GM19035 (cell line): Measurements from ENCODE around the gene DCLK2.
"Not testable (repeated sequence)": the region's sequence is repeated elsewhere in the genome, so short reads cannot be mapped to it uniquely, and the experiment has no call there.

Experiments
- ATAC-seq: cut with Tn5 transposase; IDR thresholded peaks from one replicate; pipeline ENCODE4 v1.9.1; 2021; ENCODE audit not compliant: unreplicated experiment

DCLK2 gene

GRCh38 chr4:150197256-150197655, 119.0 kb downstream of the DCLK2 start:
- not testable (repeated sequence) for ATAC-seq

- ATAC-seq, result no peak
Observed at GRCh38 chr4:150199056-150199455, 120.8 kb downstream of the DCLK2 start.

GRCh38 chr4:150205016-150205415, 126.8 kb downstream of the DCLK2 start:
- ATAC-seq, result no peak

GRCh38 chr4:150206265-150206664, 128.0 kb downstream of the DCLK2 start:
- ATAC-seq, result no peak

- no peak for ATAC-seq
Observed at GRCh38 chr4:150206954-150207353, 128.7 kb downstream of the DCLK2 start.

- no peak for ATAC-seq
Observed at GRCh38 chr4:150207871-150208270, 129.6 kb downstream of the DCLK2 start.

- ATAC-seq, result no peak
Observed at GRCh38 chr4:150209140-150209829, 131.0 kb downstream of the DCLK2 start.

- ATAC-seq, result no peak
Observed at GRCh38 chr4:150211016-150211415, 132.8 kb downstream of the DCLK2 start.

- ATAC-seq, result no peak
Observed at GRCh38 chr4:150211799-150212445, 133.7 kb downstream of the DCLK2 start.

GRCh38 chr4:150212485-150212884, 134.2 kb downstream of the DCLK2 start:
- ATAC-seq, result no peak

- no peak for ATAC-seq
Observed at GRCh38 chr4:150212927-150213326, 134.7 kb downstream of the DCLK2 start.

- ATAC-seq, result no peak
Observed at GRCh38 chr4:150215601-150216000, 137.4 kb downstream of the DCLK2 start.

- no peak for ATAC-seq
Observed at GRCh38 chr4:150216726-150217125, 138.5 kb downstream of the DCLK2 start.

GRCh38 chr4:150217192-150217591, 138.9 kb downstream of the DCLK2 start:
- peak; percentile 48 for ATAC-seq

- ATAC-seq, result no peak
Observed at GRCh38 chr4:150217808-150218207, 139.6 kb downstream of the DCLK2 start.

- no peak for ATAC-seq
Observed at GRCh38 chr4:150218447-150218846, 140.2 kb downstream of the DCLK2 start.

- no peak for ATAC-seq
Observed at GRCh38 chr4:150219841-150220240, 141.6 kb downstream of the DCLK2 start.

GRCh38 chr4:150224896-150225591, 146.8 kb downstream of the DCLK2 start:
- ATAC-seq, result no peak

GRCh38 chr4:150229520-150229919, 151.3 kb downstream of the DCLK2 start:
- no peak for ATAC-seq

- ATAC-seq, result no peak
Observed at GRCh38 chr4:150230561-150230960, 152.3 kb downstream of the DCLK2 start.

GRCh38 chr4:150231107-150231770, 153.0 kb downstream of the DCLK2 start:
- no peak for ATAC-seq

- no peak for ATAC-seq
Observed at GRCh38 chr4:150232029-150232428, 153.8 kb downstream of the DCLK2 start.
